Inflammatory macrophage treated with lipopolysaccharide for 4 hours (primary cell): ENCODE results near the gene ZFP36.
A peak's percentile ranks its signal among the peaks of the same experiment; 100 is the strongest.
"Not testable (repeated sequence)": the region's sequence is repeated elsewhere in the genome, so short reads cannot be mapped to it uniquely, and the experiment has no call there.

Experiments
- DNase-seq: peaks from one replicate; pipeline ENCODE4 v3.0.0-alpha.2; 2020

Gene ZFP36

GRCh38 chr19:39406656-39407409, at the start of gene ZFP36:
ZFP36 (plus strand) TSS chr19:39406847; CDS start chr19:39406905, 58 bp downstream.
- DNase-seq = peak; percentile 87

GRCh38 chr19:39359026-39359425, 47.6 kb upstream of the ZFP36 start:
- no peak for DNase-seq

GRCh38 chr19:39360599-39360998, 46.0 kb upstream of the ZFP36 start:
- DNase-seq = no peak

GRCh38 chr19:39362682-39363657, 43.7 kb upstream of the ZFP36 start:
- DNase-seq = no peak

GRCh38 chr19:39363901-39364457, 42.7 kb upstream of the ZFP36 start:
- no peak for DNase-seq

- DNase-seq = no peak
Measured at GRCh38 chr19:39365531-39365930, 41.1 kb upstream of the ZFP36 start.

- DNase-seq = no peak
Measured at GRCh38 chr19:39369200-39369599, 37.4 kb upstream of the ZFP36 start.

GRCh38 chr19:39370735-39371134, 35.9 kb upstream of the ZFP36 start:
- DNase-seq = no peak

GRCh38 chr19:39372047-39372802, 34.4 kb upstream of the ZFP36 start:
- no peak for DNase-seq

GRCh38 chr19:39372941-39373340, 33.7 kb upstream of the ZFP36 start:
- no peak for DNase-seq

- DNase-seq = no peak
Measured at GRCh38 chr19:39375929-39376328, 30.7 kb upstream of the ZFP36 start.

- no peak for DNase-seq
Measured at GRCh38 chr19:39377373-39378362, 29.0 kb upstream of the ZFP36 start.

GRCh38 chr19:39379366-39379765, 27.3 kb upstream of the ZFP36 start:
- DNase-seq = not testable (repeated sequence)

GRCh38 chr19:39379865-39380396, 26.7 kb upstream of the ZFP36 start:
- no peak for DNase-seq

- DNase-seq = no peak
Measured at GRCh38 chr19:39380521-39381502, 25.8 kb upstream of the ZFP36 start.

- no peak for DNase-seq
Measured at GRCh38 chr19:39381910-39382611, 24.6 kb upstream of the ZFP36 start.

- DNase-seq = no peak
Measured at GRCh38 chr19:39382991-39383828, 23.4 kb upstream of the ZFP36 start.
